Smooth muscle cell (in vitro differentiated cells): Measurements from ENCODE around the gene BLOC1S5. TPM values are rescaled to one million over a fixed set of nuclear protein-coding genes. Genes with fewer than 3 reads are reported as not detected.

Experiments
- DNase-seq: peaks from one replicate; lab custom pipeline; 2025; ENCODE audit not compliant: unreplicated experiment; lab: John Stamatoyannopoulos, UW
- H2AFZ ChIP-seq: fragments of 200-600 bp; sonication (generic); 2 replicates; pipeline ENCODE4 v1.6.0; 2016; ENCODE audit warnings: antibody characterized with exemption, low read depth, mild to moderate bottlenecking
- H3F3A ChIP-seq: fragments of 200-600 bp; sonication (generic); 2 replicates; pipeline ENCODE4 v1.6.0; 2017; ENCODE audit warnings: antibody characterized with exemption, low read depth
- H3K27ac ChIP-seq: fragments of 200-600 bp; sonication (generic); 2 replicates; pipeline ENCODE4 v1.5.1; 2016; ENCODE audit warnings: low read depth, mild to moderate bottlenecking
- H3K27me3 ChIP-seq: fragments of 200-600 bp; sonication (generic); 2 replicates; pipeline ENCODE4 v1.6.1; 2016; ENCODE audit warnings: low read depth, mild to moderate bottlenecking
- H3K36me3 ChIP-seq: fragments of 200-600 bp; sonication (generic); 2 replicates; pipeline ENCODE4 v1.5.1; 2016; ENCODE audit warnings: low read depth
- H3K4me1 ChIP-seq: fragments of 200-600 bp; sonication (generic); 2 replicates; pipeline ENCODE4 v1.5.1; 2016; ENCODE audit warnings: low read depth
- H3K4me2 ChIP-seq: fragments of 200-600 bp; sonication (generic); 2 replicates; pipeline ENCODE4 v1.6.0; 2016; ENCODE audit warnings: mild to moderate bottlenecking
- H3K4me3 ChIP-seq: fragments of 200-600 bp; sonication (generic); 2 replicates; pipeline ENCODE4 v1.5.1; 2016; ENCODE audit warnings: mild to moderate bottlenecking
- H3K79me2 ChIP-seq: fragments of 200-600 bp; sonication (generic); 2 replicates; pipeline ENCODE4 v1.6.0; 2016; ENCODE audit warnings: low read depth, mild to moderate bottlenecking
- H3K9ac ChIP-seq: fragments of 200-600 bp; sonication (generic); 2 replicates; pipeline ENCODE4 v1.6.0; 2016; ENCODE audit warnings: low read depth
- H3K9me3 ChIP-seq: fragments of 200-600 bp; sonication (generic); replicated peaks from 2 replicates; pipeline ENCODE4 v1.5.1; 2016; ENCODE audit warnings: low read depth
- H4K20me1 ChIP-seq: fragments of 200-600 bp; sonication (generic); 2 replicates; pipeline ENCODE4 v1.6.0; 2016; ENCODE audit warnings: low read depth
- CTCF ChIP-seq: fragments of 200-600 bp; sonication (generic); IDR thresholded peaks from 2 replicates; pipeline ENCODE4 v1.5.1; 2017; ENCODE audit warnings: borderline replicate concordance, mild to moderate bottlenecking, antibody characterized with exemption; ENCODE audit not compliant: insufficient read depth, poor library complexity, severe bottlenecking
- WGBS: methylation state at CpG from one replicate; pipeline ENCODE4 v1.1.7; 2016; ENCODE audit warnings: low lambda C conversion rate; 5-methylcytosine and 5-hydroxymethylcytosine counted together
- polyA plus RNA-seq: library from polyadenylated mRNA; unstranded; fragments of >200 nt; fragmentation: Nextera tagmentation; extraction: Ambion mirVana; gene quantifications from 2 replicates; pipeline ENCODE4 v1.2.1, GENCODE V29; 2016
- total RNA-seq: library from RNA; depleted of rRNA; stranded (reverse); fragments of >200 nt; gene quantifications from 2 replicates; pipeline ENCODE4 v1.2.3, GENCODE V29; 2014

Gene BLOC1S5
- total and polyA plus RNA-seq, 2 experiments from 2014 or later = 10.7 to 13.7 TPM

- WGBS = 95% methylated on average over 4 of the region's 4 CpGs
- no peak for TF ChIP-seq CTCF
- H3F3A ChIP-seq = no peaks in the 10 kb centered on the region
- H3K4me2 ChIP-seq = no peak overlapping the region
- no peaks in the 10 kb centered on the region for H3K4me1 ChIP-seq
- no peaks in the 10 kb centered on the region for H4K20me1 ChIP-seq
- no peak overlapping the region for H3K9ac ChIP-seq
- no peaks in the 10 kb centered on the region for H3K36me3 ChIP-seq
- H3K79me2 ChIP-seq = no peaks in the 10 kb centered on the region
- no peak overlapping the region for H2AFZ ChIP-seq
- H3K9me3 ChIP-seq = no peaks in the 10 kb centered on the region
- no peak for DNase-seq
- no peak overlapping the region for H3K4me3 ChIP-seq
- H3K27ac ChIP-seq = no peak overlapping the region
- H3K27me3 ChIP-seq = no peaks in the 10 kb centered on the region
Observed at GRCh38 chr6:8075185-8075584, 11.0 kb upstream of the BLOC1S5 start.

GRCh38 chr6:8074213-8074612, 10.0 kb upstream of the BLOC1S5 start:
- Histone ChIP-seq H3K27ac (no peak overlapping the region), H2AFZ (no peak overlapping the region), H3K4me1 (no peaks in the 10 kb centered on the region), H3K4me3 (no peak overlapping the region), H3K9me3 (no peaks in the 10 kb centered on the region), H3F3A (no peaks in the 10 kb centered on the region), H3K79me2 (no peaks in the 10 kb centered on the region), H3K36me3 (no peaks in the 10 kb centered on the region), H3K4me2 (no peak overlapping the region), H3K27me3 (no peaks in the 10 kb centered on the region), H3K9ac (no peak overlapping the region), H4K20me1 (no peaks in the 10 kb centered on the region)
- TF ChIP-seq CTCF = no peak
- DNase-seq = no peak
- WGBS = 77% methylated on average over 4 of the region's 4 CpGs

- Histone ChIP-seq H3K27me3 (no peaks in the 10 kb centered on the region), H3K9ac (no peak overlapping the region), H3K27ac (no peak overlapping the region), H3K36me3 (no peaks in the 10 kb centered on the region), H3K79me2 (no peaks in the 10 kb centered on the region), H3K4me1 (no peaks in the 10 kb centered on the region), H3K4me2 (no peak overlapping the region), H3K4me3 (no peak overlapping the region), H4K20me1 (no peaks in the 10 kb centered on the region), H3F3A (no peaks in the 10 kb centered on the region), H2AFZ (no peak overlapping the region), H3K9me3 (no peaks in the 10 kb centered on the region)
- TF ChIP-seq CTCF = no peak
- WGBS = 92% methylated on average over 3 of the region's 3 CpGs
- DNase-seq = no peak
Observed at GRCh38 chr6:8073758-8074157, 9.6 kb upstream of the BLOC1S5 start.

- TF ChIP-seq CTCF = no peak
- no peaks in the 10 kb centered on the region for H4K20me1 ChIP-seq
- H3K27ac ChIP-seq = no peak overlapping the region
- H3K4me3 ChIP-seq = no peak overlapping the region
- no peak overlapping the region for H2AFZ ChIP-seq
- no peaks in the 10 kb centered on the region for H3K79me2 ChIP-seq
- no peaks in the 10 kb centered on the region for H3F3A ChIP-seq
- no peaks in the 10 kb centered on the region for H3K36me3 ChIP-seq
- no peaks in the 10 kb centered on the region for H3K9me3 ChIP-seq
- H3K4me1 ChIP-seq = no peaks in the 10 kb centered on the region
- no peak overlapping the region for H3K4me2 ChIP-seq
- no peaks in the 10 kb centered on the region for H3K27me3 ChIP-seq
- DNase-seq = no peak
- no peak overlapping the region for H3K9ac ChIP-seq
- WGBS = 96% methylated on average over 8 of the region's 8 CpGs
Observed at GRCh38 chr6:8070718-8071117, 6.5 kb upstream of the BLOC1S5 start.
